BJ (cell line): ENCODE data around the gene ZDHHC11. TPM values are rescaled to one million over a fixed set of nuclear protein-coding genes. Genes with fewer than 3 reads are reported as not detected.
"Not testable (repeated sequence)": the region's sequence is repeated elsewhere in the genome, so short reads cannot be mapped to it uniquely, and the experiment has no call there.

Experiments used
- CTCF ChIA-PET: fragments of 350-600 bp; formaldehyde crosslinking; extraction: SDS; loops from one replicate; lab custom pipeline; 2021; ENCODE audit warnings: antibody characterized with exemption, inconsistent platforms; lab: Yijun Ruan, JAX
- POLR2A ChIA-PET: fragments of 300-600 bp; sonication (Branson Sonifier 250); formaldehyde crosslinking; extraction: SDS; loops from one replicate; lab custom pipeline; 2021; ENCODE audit warnings: antibody characterized with exemption; lab: Charles Lee
- DNase-seq: peaks from one replicate; pipeline ENCODE4 v3.0.0-alpha.2; 2011; ENCODE audit warnings: low read depth
- H3K27me3 ChIP-seq: 2 replicates; pipeline ENCODE4 v1.6.0; 2011; ENCODE audit warnings: low read length; ENCODE audit not compliant: control insufficient read depth, insufficient read depth
- H3K36me3 ChIP-seq: 2 replicates; pipeline ENCODE4 v1.5.1; 2011; ENCODE audit warnings: low read length; ENCODE audit not compliant: control insufficient read depth, insufficient read depth
- H3K4me3 ChIP-seq: 2 replicates; pipeline ENCODE4 v1.5.1; 2011; ENCODE audit warnings: low read depth, mild to moderate bottlenecking, control low read depth, low read length
- polyA plus RNA-seq: library from polyadenylated mRNA; depleted of rRNA; stranded (reverse); fragments of >200 nt; gene quantifications from 2 replicates; pipeline ENCODE4 v1.2.3, GENCODE V29; 2011
- TF ChIP-seq, protein P1 (sequence below): IDR thresholded peaks from 2 replicates; pipeline ENCODE4 v1.5.1; 2011; ENCODE audit warnings: low read depth, mild to moderate bottlenecking, control low read depth, inconsistent platforms, low read length, moderate library complexity; ENCODE audit not compliant: insufficient read depth

The ZDHHC11 gene
- polyA plus RNA-seq, 1 experiment: 0.15 TPM

DNA sequence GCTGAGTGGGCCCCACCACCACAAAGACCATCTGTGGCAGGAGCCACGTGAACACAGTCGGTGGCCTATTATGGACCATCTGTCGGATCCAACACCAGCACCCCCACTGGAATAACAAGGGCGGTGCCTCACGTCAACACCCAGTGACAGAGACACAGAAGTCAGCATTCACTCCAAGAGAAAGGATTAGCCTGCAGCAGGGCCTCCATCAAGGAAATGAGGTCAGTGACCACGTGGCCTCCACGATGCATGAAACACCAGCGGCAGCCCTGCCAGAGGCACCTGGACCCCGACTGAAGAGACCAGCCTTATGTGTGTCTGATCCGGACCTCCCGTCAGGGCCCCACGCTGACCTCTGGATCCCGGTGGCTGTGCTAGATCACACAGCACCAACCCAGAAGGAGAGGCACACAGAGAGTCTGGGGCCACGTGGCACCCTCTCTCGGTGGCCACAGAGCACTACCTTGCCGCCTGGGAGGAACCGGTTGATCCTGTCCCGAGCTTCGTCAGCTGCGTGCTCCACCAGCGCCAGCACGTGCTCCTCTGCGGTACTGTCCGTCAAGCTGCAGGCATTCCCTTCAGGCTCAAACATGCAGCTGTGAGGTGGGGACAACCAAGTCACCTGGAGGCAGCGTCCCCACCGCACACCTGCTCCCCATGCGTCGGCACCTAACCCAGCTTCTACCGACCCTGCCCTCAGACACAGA, 32.8 kb upstream of the ZDHHC11 start:
- peaks cover 53% of the 10 kb centered on the region for H3K36me3 ChIP-seq
- CTCF ChIA-PET: no interaction called here
- TF ChIP-seq, protein P1, sequence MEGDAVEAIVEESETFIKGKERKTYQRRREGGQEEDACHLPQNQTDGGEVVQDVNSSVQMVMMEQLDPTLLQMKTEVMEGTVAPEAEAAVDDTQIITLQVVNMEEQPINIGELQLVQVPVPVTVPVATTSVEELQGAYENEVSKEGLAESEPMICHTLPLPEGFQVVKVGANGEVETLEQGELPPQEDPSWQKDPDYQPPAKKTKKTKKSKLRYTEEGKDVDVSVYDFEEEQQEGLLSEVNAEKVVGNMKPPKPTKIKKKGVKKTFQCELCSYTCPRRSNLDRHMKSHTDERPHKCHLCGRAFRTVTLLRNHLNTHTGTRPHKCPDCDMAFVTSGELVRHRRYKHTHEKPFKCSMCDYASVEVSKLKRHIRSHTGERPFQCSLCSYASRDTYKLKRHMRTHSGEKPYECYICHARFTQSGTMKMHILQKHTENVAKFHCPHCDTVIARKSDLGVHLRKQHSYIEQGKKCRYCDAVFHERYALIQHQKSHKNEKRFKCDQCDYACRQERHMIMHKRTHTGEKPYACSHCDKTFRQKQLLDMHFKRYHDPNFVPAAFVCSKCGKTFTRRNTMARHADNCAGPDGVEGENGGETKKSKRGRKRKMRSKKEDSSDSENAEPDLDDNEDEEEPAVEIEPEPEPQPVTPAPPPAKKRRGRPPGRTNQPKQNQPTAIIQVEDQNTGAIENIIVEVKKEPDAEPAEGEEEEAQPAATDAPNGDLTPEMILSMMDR: no peak
- H3K27me3 ChIP-seq: no peaks in the 10 kb centered on the region
- H3K4me3 ChIP-seq: no peak overlapping the region
- DNase-seq: no peak
- POLR2A ChIA-PET: no interaction called here

DNA sequence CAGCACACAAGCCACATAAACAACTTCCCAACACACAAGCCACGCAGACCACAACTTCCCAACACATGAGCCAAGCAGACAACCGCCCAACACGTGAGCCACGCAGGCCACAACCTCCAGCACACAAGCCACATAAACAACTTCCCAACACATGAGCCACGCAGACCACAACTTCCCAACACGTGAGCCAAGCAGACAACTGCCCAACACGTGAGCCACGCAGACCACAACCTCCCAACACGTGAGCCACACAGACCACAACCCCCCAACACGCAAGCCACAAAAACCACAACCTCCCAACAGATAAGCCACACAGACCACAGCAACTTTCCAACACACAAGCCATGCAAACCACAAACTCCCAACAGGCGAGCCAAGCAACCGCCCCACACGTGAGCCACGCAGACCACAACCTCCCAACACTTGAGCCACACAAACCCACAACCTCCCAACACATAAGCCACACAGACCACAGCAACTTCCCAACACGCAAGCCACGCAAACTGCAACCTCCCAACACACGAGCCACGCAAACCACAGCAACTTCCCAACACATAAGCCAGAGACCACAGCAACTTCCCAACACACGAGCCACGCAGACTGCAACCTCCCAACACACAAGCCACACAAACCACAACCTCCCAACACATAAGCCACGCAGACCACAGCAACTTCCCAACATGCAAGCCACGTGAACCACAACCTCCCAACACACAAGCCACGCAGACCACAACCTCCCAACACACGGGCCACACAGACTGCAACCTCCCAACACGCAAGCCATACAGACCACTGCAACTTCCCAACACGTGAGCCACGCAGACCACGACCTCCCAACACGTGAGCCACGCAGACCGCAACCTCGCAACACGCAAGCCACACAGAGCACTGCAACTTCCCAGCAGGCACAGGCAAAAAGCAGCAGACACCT, 31.7 kb upstream of the ZDHHC11 start:
- POLR2A ChIA-PET: no interaction called here
- TF ChIP-seq, protein P1: no peak
- peaks cover 52% of the 10 kb centered on the region for H3K36me3 ChIP-seq
- CTCF ChIA-PET: no interaction called here
- no peak overlapping the region for H3K4me3 ChIP-seq
- no peak for DNase-seq
- H3K27me3 ChIP-seq: no peaks in the 10 kb centered on the region

DNA sequence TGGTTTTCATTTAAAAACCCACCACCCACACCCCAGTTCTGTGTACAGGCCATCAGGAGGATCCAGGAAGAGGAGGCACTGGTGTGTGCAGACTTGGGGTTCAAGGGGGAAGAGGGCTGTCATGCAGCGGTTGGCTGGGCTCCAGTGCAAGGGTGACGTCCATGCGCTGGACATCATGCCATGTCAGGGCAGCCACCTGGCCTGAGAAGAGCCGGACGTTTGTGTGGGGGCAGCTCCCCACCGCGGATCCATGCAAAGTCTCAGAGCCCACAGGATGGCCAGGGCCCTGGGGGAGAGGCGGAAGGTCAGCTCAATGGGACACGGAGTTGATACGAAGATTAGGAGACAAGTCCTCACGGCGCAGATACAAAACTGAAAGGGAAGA, 30.8 kb upstream of the ZDHHC11 start:
- peaks cover 53% of the 10 kb centered on the region for H3K36me3 ChIP-seq
- H3K27me3 ChIP-seq: no peaks in the 10 kb centered on the region
- POLR2A ChIA-PET: no interaction called here
- TF ChIP-seq, protein P1: no peak
- no peak for DNase-seq
- CTCF ChIA-PET: no interaction called here
- no peak overlapping the region for H3K4me3 ChIP-seq

DNA sequence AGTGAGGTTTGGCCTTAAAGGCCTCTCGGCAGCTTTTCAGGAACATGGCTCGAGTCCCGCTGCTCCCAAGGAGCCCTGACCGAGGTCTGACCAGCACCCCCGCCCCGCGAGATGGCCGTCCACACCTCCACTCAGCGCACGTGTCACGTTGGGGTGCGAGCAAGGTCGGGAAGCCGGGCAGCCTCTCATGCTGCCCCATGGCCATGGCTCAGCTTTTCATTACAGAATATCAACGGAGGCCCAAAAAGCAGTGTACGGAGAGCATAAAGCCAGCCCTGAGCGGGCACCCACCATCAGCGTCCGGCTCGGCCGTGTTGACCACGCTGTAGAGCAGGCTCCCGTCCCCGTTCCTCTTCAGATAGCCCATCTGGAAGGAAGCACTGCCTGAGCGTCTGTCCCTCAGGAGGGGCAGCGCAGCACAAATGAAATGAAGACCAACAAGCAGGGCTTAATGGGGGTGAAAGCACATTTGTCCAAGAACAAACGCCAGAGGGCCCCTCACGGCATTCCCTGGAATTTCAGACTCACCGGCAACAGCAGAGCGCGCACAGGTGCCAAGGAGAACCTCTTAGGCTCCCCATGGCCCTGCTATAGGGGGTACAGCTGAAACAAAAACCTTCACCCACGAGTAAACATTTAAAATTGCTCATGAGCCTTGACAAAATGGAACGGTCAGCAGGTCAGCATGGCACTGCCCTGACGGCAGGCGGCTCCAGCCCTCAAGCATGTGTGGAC, 30.2 kb upstream of the ZDHHC11 start:
- no peak for DNase-seq
- ChIA-PET POLR2A (no interaction called here), CTCF (no interaction called here)
- Histone ChIP-seq H3K4me3 (no peak overlapping the region), H3K27me3 (no peaks in the 10 kb centered on the region), H3K36me3 (peaks cover 48% of the 10 kb centered on the region)
- TF ChIP-seq, protein P1: no peak

DNA sequence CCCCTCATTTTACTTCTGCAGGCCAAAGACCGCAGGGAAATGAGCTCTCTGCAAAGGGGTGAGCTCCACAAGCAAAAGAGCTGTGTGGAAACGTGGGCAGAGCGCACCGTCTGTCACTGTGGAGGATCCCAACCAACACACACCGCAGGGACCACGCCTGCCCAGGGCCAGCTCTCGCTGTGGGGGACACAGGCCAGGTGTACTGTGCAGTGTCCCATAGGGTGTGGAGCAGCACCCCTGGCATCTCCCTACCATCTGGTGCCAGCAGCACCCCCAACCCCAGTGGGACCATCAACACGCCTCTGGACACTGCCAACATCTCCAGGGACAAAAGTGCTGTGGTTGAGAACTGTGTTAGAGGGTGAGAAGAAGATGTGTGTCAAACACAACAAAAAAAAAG, 27.9 kb upstream of the ZDHHC11 start:
- H3K36me3 ChIP-seq: peaks cover 34% of the 10 kb centered on the region
- POLR2A ChIA-PET, H3K27me3 ChIP-seq, H3K4me3 ChIP-seq, CTCF ChIA-PET, DNase-seq: not testable (repeated sequence)
